Large intestine (tissue), 12 donors: ENCODE results near the gene RAB34. TPM values are rescaled to one million over a fixed set of nuclear protein-coding genes. Genes with fewer than 3 reads are reported as not detected.
A peak's percentile ranks its signal among the peaks of the same experiment; 100 is the strongest.

ENCODE experiments used
- DNase-seq, 2 donors: peaks; one replicate each; pipeline versions ENCODE4 v3.0.0 to v3.0.0-alpha.2; 2013
- H3K27ac ChIP-seq: one replicate; pipeline ENCODE4 v1.5.1; 2013; ENCODE audit warnings: low read length
- H3K27me3 ChIP-seq: 2 replicates; pipeline ENCODE4 v1.6.1; 2013; ENCODE audit warnings: low read length; ENCODE audit not compliant: control insufficient read depth, insufficient read depth
- H3K36me3 ChIP-seq: 2 replicates; pipeline ENCODE4 v1.6.1; 2013; ENCODE audit warnings: low read length; ENCODE audit not compliant: control insufficient read depth, insufficient read depth
- H3K4me1 ChIP-seq: one replicate; pipeline ENCODE4 v1.6.1; 2013; ENCODE audit warnings: low read length; ENCODE audit not compliant: control insufficient read depth, insufficient read depth
- H3K4me3 ChIP-seq: one replicate; pipeline ENCODE4 v1.5.1; 2013; ENCODE audit warnings: low read length
- H3K9me3 ChIP-seq: one replicate; pipeline ENCODE4 v1.6.1; 2013; ENCODE audit warnings: mild to moderate bottlenecking, low read depth, low read length, moderate library complexity; ENCODE audit not compliant: control insufficient read depth
- WGBS: methylation state at CpG from one replicate; pipeline ENCODE4 v1.1.5; 2013; ENCODE audit warnings: low lambda C conversion rate; ENCODE audit not compliant: insufficient coverage; 5-methylcytosine and 5-hydroxymethylcytosine counted together
- long read RNA-seq, 11 donors: transcript quantifications; one replicate each; lab custom pipeline, GENCODE V29; 2026
- polyA plus RNA-seq: library from polyadenylated mRNA; unstranded; fragments of 120-200 nt; gene quantifications from one replicate; pipeline ENCODE4 v1.2.1, GENCODE V29; 2013

RAB34 gene, protein sequence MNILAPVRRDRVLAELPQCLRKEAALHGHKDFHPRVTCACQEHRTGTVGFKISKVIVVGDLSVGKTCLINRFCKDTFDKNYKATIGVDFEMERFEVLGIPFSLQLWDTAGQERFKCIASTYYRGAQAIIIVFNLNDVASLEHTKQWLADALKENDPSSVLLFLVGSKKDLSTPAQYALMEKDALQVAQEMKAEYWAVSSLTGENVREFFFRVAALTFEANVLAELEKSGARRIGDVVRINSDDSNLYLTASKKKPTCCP
- 82.8 TPM for polyA plus RNA-seq
- long read RNA-seq, donor 1, transcript RAB34-201 (11 exons, 1,592 nt): major isoform, 9 of 34 reads
- long read RNA-seq, donor 1, transcript RAB34-210 (11 exons, 863 nt): minor isoform, 6 of 34 reads
- long read RNA-seq, donor 1, partial matches to known transcripts: 15 of 34 reads
- long read RNA-seq, donor 1, other reads (novel, unspliced or antisense): 0 of 34 reads
- long read RNA-seq, donor 2, transcript RAB34-201 (11 exons, 1,592 nt): major isoform, 6 of 49 reads
- long read RNA-seq, donor 2, partial matches to known transcripts: 30 of 49 reads
- long read RNA-seq, donor 2, other reads (novel, unspliced or antisense): 0 of 49 reads
- long read RNA-seq, donor 3: 0 reads
- long read RNA-seq, donor 4, partial matches to known transcripts: 0 of 5 reads
- long read RNA-seq, donor 4, other reads (novel, unspliced or antisense): 0 of 5 reads
- long read RNA-seq, donor 5, partial matches to known transcripts: 497 of 2,033 reads
- long read RNA-seq, donor 5, other reads (novel, unspliced or antisense): 1,527 of 2,033 reads
- long read RNA-seq, donor 6, transcript RAB34-204 (10 exons, 1,766 nt): minor isoform, 6 of 36 reads
- long read RNA-seq, donor 6, transcript RAB34-201 (11 exons, 1,592 nt): major isoform, 12 of 36 reads
- long read RNA-seq, donor 6, partial matches to known transcripts: 11 of 36 reads
- long read RNA-seq, donor 6, other reads (novel, unspliced or antisense): 0 of 36 reads
- long read RNA-seq, donor 7, transcript RAB34-204 (10 exons, 1,766 nt): major isoform, 5 of 27 reads
- long read RNA-seq, donor 7, partial matches to known transcripts: 18 of 27 reads
- long read RNA-seq, donor 7, other reads (novel, unspliced or antisense): 0 of 27 reads
- long read RNA-seq, donor 8, transcript RAB34-201 (11 exons, 1,592 nt): major isoform, 9 of 50 reads
- long read RNA-seq, donor 8, partial matches to known transcripts: 28 of 50 reads
- long read RNA-seq, donor 8, other reads (novel, unspliced or antisense): 0 of 50 reads
- long read RNA-seq, donor 9, transcript RAB34-204 (10 exons, 1,766 nt): minor isoform, 8 of 3,534 reads
- long read RNA-seq, donor 9, transcript RAB34-201 (11 exons, 1,592 nt): major isoform, 12 of 3,534 reads
- long read RNA-seq, donor 9, transcript RAB34-210 (11 exons, 863 nt): minor isoform, 5 of 3,534 reads
- long read RNA-seq, donor 9, partial matches to known transcripts: 1,281 of 3,534 reads
- long read RNA-seq, donor 9, other reads (novel, unspliced or antisense): 2,223 of 3,534 reads
- long read RNA-seq, donor 10, transcript RAB34-204 (10 exons, 1,766 nt): major isoform, 7 of 34 reads
- long read RNA-seq, donor 10, transcript RAB34-201 (11 exons, 1,592 nt): minor isoform, 5 of 34 reads
- long read RNA-seq, donor 10, transcript RAB34-210 (11 exons, 863 nt): minor isoform, 6 of 34 reads
- long read RNA-seq, donor 10, partial matches to known transcripts: 10 of 34 reads
- long read RNA-seq, donor 10, other reads (novel, unspliced or antisense): 0 of 34 reads
- long read RNA-seq, donor 11, transcript RAB34-201 (11 exons, 1,592 nt): major isoform, 8 of 41 reads
- long read RNA-seq, donor 11, transcript RAB34-204 (10 exons, 1,766 nt): minor isoform, 6 of 41 reads
- long read RNA-seq, donor 11, partial matches to known transcripts: 19 of 41 reads
- long read RNA-seq, donor 11, other reads (novel, unspliced or antisense): 0 of 41 reads

DNA sequence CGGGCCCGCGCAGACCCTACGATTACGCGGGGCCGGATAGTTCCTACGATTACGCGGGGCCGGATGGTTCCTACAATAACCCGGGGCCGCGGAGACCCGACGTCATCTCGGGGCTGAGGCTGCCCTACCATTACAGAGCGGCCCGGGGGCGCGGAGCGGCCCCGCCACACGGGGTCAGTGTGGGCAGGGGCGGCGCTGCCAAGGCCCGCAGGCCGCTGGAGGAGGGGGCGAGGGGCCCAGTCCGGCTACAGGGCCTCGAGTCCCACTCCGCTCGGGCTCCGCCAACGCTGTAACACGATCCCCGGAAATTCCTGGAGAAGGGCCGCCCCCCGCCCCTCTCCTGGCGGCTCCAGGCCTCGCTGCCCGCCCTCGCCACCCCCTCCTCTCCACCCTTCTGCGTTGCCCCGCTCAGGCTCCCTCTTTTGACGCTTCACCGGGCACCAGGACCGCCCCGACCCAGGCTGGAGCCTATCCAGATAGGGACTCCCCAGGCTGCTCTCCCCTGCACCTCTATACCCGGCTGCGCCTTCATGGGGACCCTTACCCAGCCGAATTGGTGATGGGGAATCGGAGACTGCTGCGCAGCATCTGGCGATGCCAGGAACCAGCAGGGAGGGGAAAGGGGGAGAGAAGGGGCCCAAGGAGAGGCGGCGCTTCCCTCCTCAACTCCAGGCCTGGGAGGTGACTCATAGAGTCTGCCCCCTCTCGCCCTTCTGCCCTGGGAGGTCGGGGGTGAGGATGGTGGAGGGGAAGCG, at the start of gene RAB34:
Gene RAB34 (minus strand): TSS at position 291 of the 755 bp plus-strand sequence. CDS start 602 bp downstream, outside the sequence.
- Histone ChIP-seq H3K36me3 (peaks cover 41% of the 10 kb centered on the region), H3K4me3 (peak within 1 kb of the TSS; percentile 73)
- no CpG with 5 or more reads among the region's 60 CpGs for WGBS

DNA sequence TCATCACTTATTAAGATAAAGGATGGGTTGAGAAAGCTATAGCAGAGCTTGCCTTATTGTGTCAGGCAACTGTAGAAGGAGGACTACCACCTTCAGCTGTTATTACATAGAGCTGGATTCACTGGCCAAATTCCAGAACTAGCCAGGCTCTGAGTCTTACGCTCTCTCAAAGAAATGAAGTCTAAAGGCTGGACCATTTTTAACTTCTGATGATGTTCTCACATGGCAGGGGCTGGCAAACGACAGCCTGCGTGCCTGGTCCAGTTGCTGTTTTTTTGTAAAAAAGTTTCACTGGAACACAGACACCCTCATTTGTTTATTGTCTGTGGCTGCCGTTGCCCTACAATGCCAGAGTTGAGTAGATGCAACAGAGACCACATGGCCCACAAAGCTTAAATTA, 47.4 kb upstream of the RAB34 start:
- H3K27me3 ChIP-seq: no peaks in the 10 kb centered on the region
- H3K4me3 ChIP-seq: no peak overlapping the region
- H3K36me3 ChIP-seq: peaks cover 38% of the 10 kb centered on the region
- no CpG with 5 or more reads among the region's 4 CpGs for whole genome bisulfite sequencing
- H3K4me1 ChIP-seq: no peaks in the 10 kb centered on the region
- no peaks in the 10 kb centered on the region for H3K9me3 ChIP-seq
- DNase-seq: no peak
- no peak overlapping the region for H3K27ac ChIP-seq

More for the DNA sequence above, at the start of gene RAB34:
- peak; percentile 78 to 88 for DNase-seq
- H3K27ac ChIP-seq: peak within 1 kb of the TSS; percentile 84
- H3K27me3 ChIP-seq: peaks cover 7% of the 10 kb centered on the region
- H3K9me3 ChIP-seq: peaks cover 6% of the 10 kb centered on the region
- peaks cover 33% of the 10 kb centered on the region for H3K4me1 ChIP-seq

DNA sequence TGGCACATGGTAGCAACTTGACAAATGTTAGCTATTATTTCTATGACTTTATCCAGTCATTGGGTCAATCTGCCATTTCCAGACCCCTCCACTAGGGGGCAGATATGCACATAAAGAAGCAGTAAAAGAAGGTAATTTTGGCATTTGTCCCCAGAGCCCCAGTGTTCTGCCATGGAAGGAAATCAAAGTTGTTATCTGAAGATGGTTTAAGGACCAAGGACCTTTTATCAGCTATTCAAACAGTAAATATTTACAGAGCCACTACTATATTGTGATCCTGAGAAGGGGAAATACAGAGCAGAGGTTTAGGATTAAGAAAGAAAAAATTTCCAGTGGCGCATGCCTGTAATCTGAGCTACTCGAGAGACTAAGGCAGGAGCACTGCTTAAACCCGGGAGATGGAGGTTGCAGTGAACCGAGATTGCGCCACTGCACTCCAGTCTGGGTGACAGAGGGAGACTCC, 46.2 kb upstream of the RAB34 start:
- no peaks in the 10 kb centered on the region for H3K27me3 ChIP-seq
- H3K4me3 ChIP-seq: no peak overlapping the region
- DNase-seq: peak in 1 of 2 donors; percentile 48
- no peaks in the 10 kb centered on the region for H3K9me3 ChIP-seq
- no CpG with 5 or more reads among the region's 5 CpGs for WGBS
- H3K36me3 ChIP-seq: peaks cover 50% of the 10 kb centered on the region
- no peaks in the 10 kb centered on the region for H3K4me1 ChIP-seq
- H3K27ac ChIP-seq: no peak overlapping the region

DNA sequence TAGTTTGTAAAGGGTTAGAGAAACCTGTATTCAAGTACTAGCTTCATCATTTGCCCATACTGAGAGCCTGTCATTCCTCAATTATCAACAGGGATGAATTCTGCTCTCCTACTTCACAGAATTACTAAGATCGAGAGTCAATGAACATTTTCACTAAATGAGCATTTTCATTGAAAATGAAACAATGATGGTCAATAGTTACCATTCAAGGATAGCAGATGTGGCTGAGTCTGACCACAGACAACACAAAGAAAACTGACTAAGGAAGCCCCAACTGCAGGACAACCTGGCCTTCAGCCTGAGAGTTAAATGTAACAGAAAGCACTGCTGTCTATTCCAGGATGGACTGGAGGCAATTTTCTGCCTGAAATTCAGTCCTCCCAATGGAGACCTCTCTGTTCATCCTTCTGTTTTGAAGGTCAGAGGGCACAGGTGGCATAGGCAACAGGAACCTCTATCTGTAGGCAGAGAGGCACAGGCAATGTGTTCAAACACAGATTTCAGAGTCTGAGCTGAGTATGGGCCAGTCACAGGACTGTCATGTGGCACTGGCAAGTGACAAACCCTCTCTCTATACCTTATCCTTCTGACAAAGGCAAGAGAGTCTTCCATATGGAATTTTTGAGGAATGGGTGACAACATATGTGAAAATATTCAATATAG, 45.6 kb upstream of the RAB34 start:
- Histone ChIP-seq H3K9me3 (no peaks in the 10 kb centered on the region), H3K4me3 (no peak overlapping the region), H3K27ac (no peak overlapping the region), H3K4me1 (no peaks in the 10 kb centered on the region), H3K36me3 (peaks cover 56% of the 10 kb centered on the region), H3K27me3 (no peaks in the 10 kb centered on the region)
- no peak for DNase-seq
- no CpG with 5 or more reads among the region's 1 CpG for WGBS

DNA sequence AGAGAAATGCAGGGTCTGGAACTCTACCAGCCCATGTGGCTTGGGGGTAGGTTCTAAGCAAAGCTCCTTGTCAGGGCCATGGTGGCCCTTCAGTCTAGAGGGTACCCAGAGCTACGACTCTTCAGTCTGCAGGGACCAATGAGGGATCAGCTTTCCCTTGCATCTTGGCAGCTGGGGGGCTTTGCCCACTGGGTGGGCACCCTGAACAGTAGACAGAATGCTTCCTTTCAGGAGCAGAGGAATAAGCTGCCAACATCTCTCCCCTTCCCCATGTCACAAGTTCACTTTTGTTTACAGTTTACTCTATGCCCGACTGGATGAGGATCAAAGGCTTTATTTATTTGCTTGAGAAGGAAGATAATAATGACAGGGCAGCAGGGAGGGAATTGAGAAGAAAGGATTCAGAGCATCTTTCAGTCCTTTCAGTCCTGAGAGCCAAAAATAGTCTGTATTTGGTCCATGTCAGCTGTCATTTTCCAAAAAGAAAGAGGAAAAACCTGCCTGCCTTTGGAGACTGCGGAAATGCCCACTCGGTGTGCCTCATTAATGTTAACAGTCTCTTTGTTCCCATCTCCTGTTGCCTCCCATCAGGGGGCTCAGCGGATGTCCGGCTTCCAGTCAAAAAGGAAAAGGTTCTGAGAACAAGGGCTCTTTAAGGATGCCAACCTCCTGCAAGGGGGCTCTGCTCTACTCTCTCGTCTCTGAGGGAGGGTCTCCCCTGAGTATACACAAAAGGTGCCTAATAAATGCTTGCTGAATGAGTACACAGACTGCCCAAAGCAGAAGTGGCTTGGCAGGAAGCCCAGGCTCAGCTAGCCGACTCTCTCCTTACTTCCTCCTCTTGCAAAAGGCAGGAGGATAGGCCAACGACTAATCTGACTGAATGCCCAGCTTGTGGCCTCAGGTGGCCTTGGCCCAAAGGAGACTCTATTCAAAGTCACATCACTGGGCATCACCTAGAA, 43.2 kb upstream of the RAB34 start:
- Histone ChIP-seq H3K27ac (no peak overlapping the region), H3K4me3 (no peak overlapping the region), H3K9me3 (no peaks in the 10 kb centered on the region), H3K36me3 (peaks cover 63% of the 10 kb centered on the region), H3K4me1 (no peaks in the 10 kb centered on the region), H3K27me3 (no peaks in the 10 kb centered on the region)
- DNase-seq: no peak
- no CpG with 5 or more reads among the region's 9 CpGs for WGBS

DNA sequence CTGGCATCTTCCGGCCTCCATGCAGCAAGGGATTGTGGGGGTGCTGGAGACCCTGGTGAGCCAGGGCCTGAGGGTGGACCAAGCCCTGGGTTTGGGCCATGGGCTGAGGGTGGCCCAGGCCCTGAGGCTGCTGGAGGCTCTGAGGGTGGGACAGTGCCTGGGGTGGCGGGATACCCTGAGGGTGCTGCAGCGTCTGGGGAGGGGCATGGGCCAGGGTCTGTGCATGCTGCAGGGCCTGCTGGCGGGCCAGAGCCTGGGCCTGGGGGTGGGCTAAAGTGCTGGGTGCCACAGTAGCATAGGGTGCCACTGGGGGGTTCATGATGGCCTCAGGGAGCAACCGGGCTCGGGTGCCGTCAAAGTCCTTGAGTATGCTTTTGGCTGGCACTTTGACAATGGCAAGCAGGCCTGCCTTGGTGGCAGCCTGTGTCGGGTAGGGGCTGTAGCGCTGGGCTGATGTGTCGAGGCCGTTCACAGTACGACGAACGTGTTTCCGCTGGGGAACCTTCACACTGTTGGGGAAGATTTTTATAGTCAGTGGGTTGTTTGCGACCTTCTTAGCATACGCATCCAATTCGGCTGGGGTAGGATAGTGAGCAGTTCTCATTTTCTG, 41.7 kb upstream of the RAB34 start:
- WGBS: no CpG with 5 or more reads among the region's 18 CpGs
- DNase-seq: no peak
- H3K4me3 ChIP-seq: no peak overlapping the region
- no peaks in the 10 kb centered on the region for H3K27me3 ChIP-seq
- H3K36me3 ChIP-seq: peaks cover 55% of the 10 kb centered on the region
- H3K9me3 ChIP-seq: no peaks in the 10 kb centered on the region
- no peak overlapping the region for H3K27ac ChIP-seq
- H3K4me1 ChIP-seq: no peaks in the 10 kb centered on the region

DNA sequence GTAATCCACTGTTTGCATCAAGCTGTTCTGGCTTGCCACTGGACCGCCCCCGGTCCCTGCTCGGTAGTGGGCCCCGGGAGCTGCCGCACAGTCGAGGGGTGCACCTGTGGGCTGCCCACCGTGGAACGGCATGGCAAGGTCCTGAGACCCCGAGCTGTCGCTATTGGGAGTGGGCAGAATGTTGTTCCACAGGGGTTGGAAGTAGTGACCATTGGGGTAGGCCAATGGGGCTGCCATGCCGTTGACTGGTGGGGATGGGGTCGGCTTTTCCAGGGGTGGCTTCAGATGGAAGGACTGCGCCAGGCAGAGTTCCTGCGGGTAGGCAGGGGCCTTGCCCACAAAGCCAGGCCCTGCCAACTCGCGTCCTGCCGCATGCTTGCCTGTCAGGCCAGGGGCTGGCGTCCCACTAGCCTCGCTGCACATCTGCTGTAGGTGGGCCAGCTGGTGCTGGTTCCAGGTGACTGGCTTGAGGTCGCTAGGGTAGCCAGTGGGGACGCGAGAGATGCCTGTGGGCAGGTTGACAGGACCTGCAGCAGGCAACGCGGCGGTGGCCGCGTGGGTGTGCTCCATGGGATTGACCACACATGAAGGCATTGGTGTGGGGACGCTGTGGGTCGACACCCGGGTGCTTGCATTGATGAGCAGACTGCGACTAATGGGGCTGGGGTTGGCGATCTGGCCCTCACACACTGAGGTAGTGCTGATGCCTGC, 40.9 kb upstream of the RAB34 start:
- H3K27me3 ChIP-seq: no peaks in the 10 kb centered on the region
- H3K36me3 ChIP-seq: peaks cover 55% of the 10 kb centered on the region
- no peak for DNase-seq
- 100% methylated on average over 2 of the region's 32 CpGs for WGBS
- H3K4me3 ChIP-seq: no peak overlapping the region
- no peaks in the 10 kb centered on the region for H3K4me1 ChIP-seq
- H3K9me3 ChIP-seq: no peaks in the 10 kb centered on the region
- H3K27ac ChIP-seq: no peak overlapping the region
